GM21619 (cell line): ENCODE measurements around the gene LDLRAD4.
"Not testable (repeated sequence)": the region's sequence is repeated elsewhere in the genome, so short reads cannot be mapped to it uniquely, and the experiment has no call there.

ENCODE experiments used
- ATAC-seq: cut with Tn5 transposase; IDR thresholded peaks from one replicate; pipeline ENCODE4 v1.9.1; 2021; ENCODE audit not compliant: unreplicated experiment

LDLRAD4 gene

GRCh38 chr18:13324880-13325279 is 106.3 kb downstream of the LDLRAD4 start:
- ATAC-seq, result no peak

- ATAC-seq, result no peak
Observed at GRCh38 chr18:13328213-13328612, 109.7 kb downstream of the LDLRAD4 start.

- no peak for ATAC-seq
Observed at GRCh38 chr18:13330996-13331395, 112.4 kb downstream of the LDLRAD4 start.

GRCh38 chr18:13331846-13332245 is 113.3 kb downstream of the LDLRAD4 start:
- no peak for ATAC-seq

- ATAC-seq, result no peak
Observed at GRCh38 chr18:13332874-13333273, 114.3 kb downstream of the LDLRAD4 start.

- no peak for ATAC-seq
Observed at GRCh38 chr18:13335903-13336302, 117.3 kb downstream of the LDLRAD4 start.

GRCh38 chr18:13336841-13337240 is 118.3 kb downstream of the LDLRAD4 start:
- ATAC-seq, result no peak

- ATAC-seq, result no peak
Observed at GRCh38 chr18:13337369-13337768, 118.8 kb downstream of the LDLRAD4 start.

- ATAC-seq, result no peak
Observed at GRCh38 chr18:13338318-13338717, 119.8 kb downstream of the LDLRAD4 start.

- ATAC-seq, result no peak
Observed at GRCh38 chr18:13339653-13340052, 121.1 kb downstream of the LDLRAD4 start.

GRCh38 chr18:13346449-13346848 is 127.9 kb downstream of the LDLRAD4 start:
- ATAC-seq, result not testable (repeated sequence)

- no peak for ATAC-seq
Observed at GRCh38 chr18:13353084-13353823, 134.7 kb downstream of the LDLRAD4 start.

- no peak for ATAC-seq
Observed at GRCh38 chr18:13354402-13354801, 135.8 kb downstream of the LDLRAD4 start.

- no peak for ATAC-seq
Observed at GRCh38 chr18:13356032-13356431, 137.5 kb downstream of the LDLRAD4 start.

GRCh38 chr18:13357289-13357688 is 138.7 kb downstream of the LDLRAD4 start:
- ATAC-seq, result no peak

GRCh38 chr18:13359210-13359609 is 140.7 kb downstream of the LDLRAD4 start:
- no peak for ATAC-seq

- no peak for ATAC-seq
Observed at GRCh38 chr18:13361431-13361830, 142.9 kb downstream of the LDLRAD4 start.

- ATAC-seq, result no peak
Observed at GRCh38 chr18:13362051-13362450, 143.5 kb downstream of the LDLRAD4 start.

- no peak for ATAC-seq
Observed at GRCh38 chr18:13362607-13363006, 144.0 kb downstream of the LDLRAD4 start.

- no peak for ATAC-seq
Observed at GRCh38 chr18:13363359-13363758, 144.8 kb downstream of the LDLRAD4 start.

- no peak for ATAC-seq
Observed at GRCh38 chr18:13364721-13365205, 146.2 kb downstream of the LDLRAD4 start.

- no peak for ATAC-seq
Observed at GRCh38 chr18:13366131-13366530, 147.6 kb downstream of the LDLRAD4 start.

GRCh38 chr18:13366541-13366940 is 148.0 kb downstream of the LDLRAD4 start:
- ATAC-seq, result no peak
